ENCODE data around the gene TARBP1. TPM values are rescaled to one million over a fixed set of nuclear protein-coding genes. Genes with fewer than 3 reads are reported as not detected.

Gene TARBP1
- total and polyA plus RNA-seq, 2 of the 4 experiments (the other 2 are of a cell fraction), result 10.6 to 17.7 TPM

GRCh38 chr1:234371414-234371813, 107.6 kb downstream of the TARBP1 start:
- Histone ChIP-seq H3K14ac (replicated peaks; ENCODE audit: low read depth, low read length) (no peak overlapping the region), H4K20me1 (ENCODE audit: insufficient read depth, low read length) (no peaks in the 10 kb centered on the region), H3K4me1 (ENCODE audit: control insufficient read depth, insufficient read depth, low read length) (no peaks in the 10 kb centered on the region), H2AK9ac (replicated peaks; ENCODE audit: low read depth, low read length, poor library complexity) (no peak overlapping the region), H3K79me1 (ENCODE audit: low read depth in 1 of 2, low read length in 2 of 2) (peaks cover 18 to 30% of the 10 kb centered on the region in 2 experiments; a peak in 3 of 4 replicates), H3K9ac (ENCODE audit: low read depth, low read length) (no peak overlapping the region), H4K91ac (ENCODE audit: insufficient read depth, low read depth, low read length) (no peak overlapping the region), H3K36me3 (ENCODE audit: control insufficient read depth, insufficient read depth, low read length) (peaks cover 5% of the 10 kb centered on the region), H3K56ac (ENCODE audit: extremely low read depth, insufficient read depth, low read length) (no peak overlapping the region), H3K4me2 (ENCODE audit: low read depth, low read length) (no peak overlapping the region), H2BK5ac (ENCODE audit: low read depth, low read length, poor library complexity, severe bottlenecking) (no peak overlapping the region), H3K18ac (ENCODE audit: low read depth, low read length) (no peak overlapping the region), H3K9me1 (ENCODE audit: insufficient read depth, low read length) (0 out of 2 replicates have a peak, but pooled peaks cover 2% of the 10 kb centered on the region), H3K27ac (ENCODE audit: insufficient read depth, low read length) (no peak overlapping the region), H2AFZ (replicated peaks; ENCODE audit: low read length, poor library complexity) (no peak overlapping the region), H4K5ac (ENCODE audit: low read depth, low read length) (peak overlapping the region; percentile 49; the same call in 1 of the 2 replicates), H3K27me3 (ENCODE audit: control insufficient read depth, insufficient read depth, low read length) (no peaks in the 10 kb centered on the region), H4K8ac (ENCODE audit: low read depth in 2 of 2, low read length in 2 of 2) (no peak overlapping the region), H2BK20ac (ENCODE audit: low read depth, low read length) (no peak overlapping the region), H2BK120ac (ENCODE audit: low read depth, low read length) (no peak overlapping the region), H2BK15ac (ENCODE audit: low read depth, low read length) (no peak overlapping the region), H3K23ac (ENCODE audit: low read depth, low read length) (no peak overlapping the region), H3K9me3 (ENCODE audit: control insufficient read depth, insufficient read depth, low read length) (no peaks in the 10 kb centered on the region), H3K4ac (ENCODE audit: low read depth, low read length) (no peak overlapping the region), H2AK5ac (ENCODE audit: low read depth, low read length) (no peak overlapping the region), H3K4me3 (ENCODE audit: insufficient read depth, low read depth, low read length) (no peak overlapping the region)
- no CpG with 5 or more reads among the region's 2 CpGs for WGBS, 2 experiments (ENCODE audit: extremely low coverage in 2 of 2, insufficient read length in 1 of 2)
- CTCF ChIA-PET, result no interaction called here
- POLR2A ChIA-PET (ENCODE audit: unreplicated experiment), result no interaction called here
- ATAC-seq (ENCODE audit: low read depth) (no peak), DNase-seq (no peak)
- in situ Hi-C loops (cut with MboI; ENCODE audit: low sequenced_read_pairs) (no loop called here), dilution Hi-C loops (cut with HindIII; ENCODE audit: low sequenced_read_pairs, unreplicated experiment) (no loop called here), intact Hi-C loops (cut with micrococcal nuclease) (loop anchor here (5.0 kb wide), 1 partner anchor 159 kb away; no protein-coding TSS in a partner anchor)
- no peak for TF ChIP-seq FOS (IDR thresholded peaks at IDR 0.05; ENCODE audit: low read depth, low read length)
- TF ChIP-seq, protein P1, sequence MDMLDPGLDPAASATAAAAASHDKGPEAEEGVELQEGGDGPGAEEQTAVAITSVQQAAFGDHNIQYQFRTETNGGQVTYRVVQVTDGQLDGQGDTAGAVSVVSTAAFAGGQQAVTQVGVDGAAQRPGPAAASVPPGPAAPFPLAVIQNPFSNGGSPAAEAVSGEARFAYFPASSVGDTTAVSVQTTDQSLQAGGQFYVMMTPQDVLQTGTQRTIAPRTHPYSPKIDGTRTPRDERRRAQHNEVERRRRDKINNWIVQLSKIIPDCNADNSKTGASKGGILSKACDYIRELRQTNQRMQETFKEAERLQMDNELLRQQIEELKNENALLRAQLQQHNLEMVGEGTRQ (IDR thresholded peaks at IDR 0.05; ENCODE audit: low read depth, low read length), result no peak
- TF ChIP-seq POLR2A (IDR thresholded peaks at IDR 0.05; ENCODE audit: low read depth, low read length), result no peak
- TF ChIP-seq RCOR1 (IDR thresholded peaks at IDR 0.05; ENCODE audit: insufficient replicate concordance, low read length), result no peak
- TF ChIP-seq RFX5 (IDR thresholded peaks at IDR 0.05; ENCODE audit: low read depth, low read length), result no peak
- no peak for TF ChIP-seq BHLHE40 (IDR thresholded peaks at IDR 0.05; ENCODE audit: low read depth, low read length)
- no peak for TF ChIP-seq MAZ (IDR thresholded peaks at IDR 0.05; ENCODE audit: borderline replicate concordance, low read depth, low read length)
- no peak for TF ChIP-seq CTCF (conservative IDR thresholded peaks at IDR 0.05; ENCODE audit: low read depth, low read length)
- TF ChIP-seq CEBPB (IDR thresholded peaks at IDR 0.05; ENCODE audit: low read depth, low read length), result no peak
- no peak for TF ChIP-seq MXI1 (IDR thresholded peaks at IDR 0.05; ENCODE audit: borderline replicate concordance, low read depth, low read length)
- TF ChIP-seq CHD1 (IDR thresholded peaks at IDR 0.05; ENCODE audit: low read depth, low read length), result no peak
- TF ChIP-seq SMC3 (IDR thresholded peaks at IDR 0.05; ENCODE audit: low read depth, low read length), result no peak
- no peak for TF ChIP-seq RAD21 (IDR thresholded peaks at IDR 0.05; ENCODE audit: low read length)
- TF ChIP-seq MAFK (IDR thresholded peaks at IDR 0.05; ENCODE audit: low read depth, low read length), result no peak
- no peak for TF ChIP-seq ELK1 (IDR thresholded peaks at IDR 0.05; ENCODE audit: borderline replicate concordance, low read depth, low read length)
- no peak for TF ChIP-seq NFE2L2 (IDR thresholded peaks at IDR 0.05; ENCODE audit: low read depth, low read length)
- BruUV-seq (replicated peaks), result no TSS peak

Measured in IMR-90 (cell line).